ENCODE results near the gene CTDSP1.

DNA sequence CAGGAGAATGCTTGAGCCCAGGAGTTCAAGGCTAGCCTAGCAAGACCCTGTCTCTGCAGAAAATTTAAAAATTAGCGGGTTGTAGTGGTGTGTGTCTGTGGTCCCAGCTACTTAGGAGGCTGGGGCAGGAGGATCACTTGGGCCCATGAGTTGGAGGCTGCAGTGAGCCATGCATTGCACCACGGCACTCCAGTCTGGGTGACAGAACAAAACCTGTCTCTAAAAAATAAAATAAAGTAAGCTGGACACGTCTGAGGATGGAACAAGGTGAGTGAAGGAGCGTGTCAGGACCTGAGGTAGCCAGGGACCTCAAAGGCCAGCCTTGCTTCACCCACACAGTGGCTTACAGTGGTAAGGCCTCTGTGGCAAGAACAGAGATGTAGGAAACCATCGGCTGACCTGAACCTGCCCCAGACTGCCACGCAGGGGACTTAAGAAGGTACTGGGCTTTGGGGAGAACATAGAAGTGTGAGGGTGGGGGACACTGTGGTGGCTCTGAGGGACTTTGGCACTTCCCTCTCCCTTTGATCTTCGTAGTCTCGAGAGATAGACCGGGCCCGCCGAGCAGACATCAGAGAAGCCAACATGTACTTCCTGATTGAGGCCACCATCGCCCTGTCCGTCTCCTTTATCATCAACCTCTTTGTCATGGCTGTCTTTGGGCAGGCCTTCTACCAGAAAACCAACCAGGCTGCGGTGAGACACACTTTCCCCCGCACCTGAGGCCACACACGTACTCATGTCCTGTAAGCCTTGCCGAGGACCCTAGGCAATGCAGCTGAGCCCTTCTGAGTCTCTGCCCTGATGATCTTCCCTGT is 10.1 kb upstream of the CTDSP1 start:
- TF ChIP-seq, protein P1, sequence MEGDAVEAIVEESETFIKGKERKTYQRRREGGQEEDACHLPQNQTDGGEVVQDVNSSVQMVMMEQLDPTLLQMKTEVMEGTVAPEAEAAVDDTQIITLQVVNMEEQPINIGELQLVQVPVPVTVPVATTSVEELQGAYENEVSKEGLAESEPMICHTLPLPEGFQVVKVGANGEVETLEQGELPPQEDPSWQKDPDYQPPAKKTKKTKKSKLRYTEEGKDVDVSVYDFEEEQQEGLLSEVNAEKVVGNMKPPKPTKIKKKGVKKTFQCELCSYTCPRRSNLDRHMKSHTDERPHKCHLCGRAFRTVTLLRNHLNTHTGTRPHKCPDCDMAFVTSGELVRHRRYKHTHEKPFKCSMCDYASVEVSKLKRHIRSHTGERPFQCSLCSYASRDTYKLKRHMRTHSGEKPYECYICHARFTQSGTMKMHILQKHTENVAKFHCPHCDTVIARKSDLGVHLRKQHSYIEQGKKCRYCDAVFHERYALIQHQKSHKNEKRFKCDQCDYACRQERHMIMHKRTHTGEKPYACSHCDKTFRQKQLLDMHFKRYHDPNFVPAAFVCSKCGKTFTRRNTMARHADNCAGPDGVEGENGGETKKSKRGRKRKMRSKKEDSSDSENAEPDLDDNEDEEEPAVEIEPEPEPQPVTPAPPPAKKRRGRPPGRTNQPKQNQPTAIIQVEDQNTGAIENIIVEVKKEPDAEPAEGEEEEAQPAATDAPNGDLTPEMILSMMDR (IDR thresholded peaks at IDR 0.05), result no peak
- no peak for TF ChIP-seq EP300 (IDR thresholded peaks at IDR 0.05)

Data from ovary (tissue), 3 donors.